CD4-positive, alpha-beta T cell treated with Interleukin-10 for 1 hour (primary cell): ENCODE results near the gene OR2Z1.
"Not testable (repeated sequence)": the region's sequence is repeated elsewhere in the genome, so short reads cannot be mapped to it uniquely, and the experiment has no call there.

Experiments
- DNase-seq: peaks from one replicate; pipeline ENCODE4 v3.0.0-alpha.2; 2020

OR2Z1 gene

DNA sequence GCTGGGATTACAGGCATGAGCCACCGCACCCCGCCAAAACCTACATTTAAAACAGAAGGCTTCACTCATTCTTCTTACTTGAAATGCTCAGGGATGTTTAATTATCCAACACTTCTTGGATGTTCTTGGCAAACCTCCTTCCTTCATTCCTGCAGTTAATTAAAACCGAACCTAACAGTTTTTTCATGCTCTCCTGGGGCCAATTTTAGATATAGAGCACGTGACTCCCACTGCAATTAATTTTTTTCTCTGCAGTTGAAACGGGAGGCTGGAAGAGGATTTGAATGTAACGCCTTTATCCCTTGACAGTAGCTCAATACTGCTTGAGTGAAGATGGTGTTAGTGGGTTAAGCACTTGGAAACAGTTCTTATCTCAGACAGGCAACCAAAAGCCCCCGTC, 18.2 kb upstream of the OR2Z1 start:
- DNase-seq: no peak

DNA sequence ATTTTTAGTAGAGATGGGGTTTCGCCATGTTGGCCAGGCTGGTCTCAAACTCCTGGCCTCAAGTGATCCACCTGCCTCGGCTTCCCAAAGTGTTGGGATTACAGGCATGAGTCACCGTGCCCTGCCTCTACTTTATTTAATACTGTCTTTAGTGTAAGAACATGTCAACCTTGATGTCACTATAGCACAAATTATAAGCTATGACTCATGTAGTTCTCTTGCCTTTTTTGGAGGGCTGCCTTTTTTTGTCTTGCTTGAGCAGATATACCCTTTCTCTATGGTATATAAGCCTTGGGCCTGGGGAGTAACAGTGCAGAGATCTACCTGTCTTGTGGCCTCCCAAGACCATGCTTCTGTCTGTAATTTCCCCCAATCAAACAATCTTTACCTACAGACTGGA, 16.1 kb upstream of the OR2Z1 start:
- not testable (repeated sequence) for DNase-seq

GRCh38 chr19:8705742-8706141, 15.7 kb upstream of the OR2Z1 start:
- DNase-seq: peak; percentile 24

- DNase-seq: not testable (repeated sequence)
These were observed 11.1 kb upstream of the OR2Z1 start for GRCh38 chr19:8710337-8710736.

DNA sequence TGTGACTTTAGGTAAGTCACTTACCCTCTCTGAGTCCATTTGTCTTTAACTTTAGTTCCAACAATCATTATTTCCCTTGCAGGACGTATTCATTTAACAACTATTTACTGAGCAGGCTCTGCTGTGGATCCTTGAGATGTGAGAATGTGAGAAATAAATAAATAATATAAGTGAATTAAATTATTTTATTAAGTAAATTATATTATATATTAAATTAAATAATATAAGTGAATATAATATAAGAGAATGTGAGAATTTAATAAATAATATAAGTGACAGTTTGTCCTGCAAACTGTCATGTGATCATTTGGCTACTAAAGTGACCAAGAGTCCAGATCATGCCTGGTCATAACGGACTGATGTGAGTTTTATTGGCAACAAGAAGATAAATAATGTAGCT, 598 bp downstream of the OR2Z1 start:
- DNase-seq: no peak

DNA sequence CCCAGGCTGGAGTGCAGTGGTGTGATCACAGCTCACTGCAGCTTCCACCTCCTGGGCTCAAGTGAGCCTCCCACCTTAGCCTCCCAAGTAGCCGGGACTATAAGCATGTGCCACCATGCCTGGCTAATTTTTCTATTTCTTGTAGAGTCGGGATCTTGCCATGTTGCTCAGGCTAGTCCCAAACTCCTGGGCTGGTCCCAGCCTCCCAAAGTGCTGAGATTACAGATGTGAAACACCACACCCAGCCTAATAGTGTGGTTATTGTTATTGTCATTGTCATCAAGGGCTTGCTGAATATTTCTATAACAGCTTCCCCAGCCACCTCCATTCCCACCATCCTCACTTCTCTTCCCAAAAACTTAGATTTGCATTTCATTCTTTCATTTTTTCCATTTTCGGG, 2.8 kb downstream of the OR2Z1 start:
- DNase-seq: no peak

DNA sequence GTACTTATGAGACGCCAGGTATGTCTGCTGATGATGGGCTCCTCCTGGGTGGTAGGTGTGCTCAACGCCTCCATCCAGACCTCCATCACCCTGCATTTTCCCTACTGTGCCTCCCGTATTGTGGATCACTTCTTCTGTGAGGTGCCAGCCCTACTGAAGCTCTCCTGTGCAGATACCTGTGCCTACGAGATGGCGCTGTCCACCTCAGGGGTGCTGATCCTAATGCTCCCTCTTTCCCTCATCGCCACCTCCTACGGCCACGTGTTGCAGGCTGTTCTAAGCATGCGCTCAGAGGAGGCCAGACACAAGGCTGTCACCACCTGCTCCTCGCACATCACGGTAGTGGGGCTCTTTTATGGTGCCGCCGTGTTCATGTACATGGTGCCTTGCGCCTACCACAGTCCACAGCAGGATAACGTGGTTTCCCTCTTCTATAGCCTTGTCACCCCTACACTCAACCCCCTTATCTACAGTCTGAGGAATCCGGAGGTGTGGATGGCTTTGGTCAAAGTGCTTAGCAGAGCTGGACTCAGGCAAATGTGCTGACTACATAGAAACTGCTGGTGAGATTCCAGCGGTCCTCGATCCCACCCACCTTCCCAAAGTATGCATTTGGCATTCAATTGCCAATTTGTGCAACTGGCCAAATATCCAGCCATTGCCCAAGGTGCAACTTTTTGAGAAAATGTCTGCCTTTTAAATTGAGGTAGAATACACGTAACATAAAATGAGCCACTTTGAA, 10.2 kb downstream of the OR2Z1 start:
- no peak for DNase-seq

GRCh38 chr19:8738377-8738776, 16.9 kb downstream of the OR2Z1 start:
- DNase-seq: no peak

DNA sequence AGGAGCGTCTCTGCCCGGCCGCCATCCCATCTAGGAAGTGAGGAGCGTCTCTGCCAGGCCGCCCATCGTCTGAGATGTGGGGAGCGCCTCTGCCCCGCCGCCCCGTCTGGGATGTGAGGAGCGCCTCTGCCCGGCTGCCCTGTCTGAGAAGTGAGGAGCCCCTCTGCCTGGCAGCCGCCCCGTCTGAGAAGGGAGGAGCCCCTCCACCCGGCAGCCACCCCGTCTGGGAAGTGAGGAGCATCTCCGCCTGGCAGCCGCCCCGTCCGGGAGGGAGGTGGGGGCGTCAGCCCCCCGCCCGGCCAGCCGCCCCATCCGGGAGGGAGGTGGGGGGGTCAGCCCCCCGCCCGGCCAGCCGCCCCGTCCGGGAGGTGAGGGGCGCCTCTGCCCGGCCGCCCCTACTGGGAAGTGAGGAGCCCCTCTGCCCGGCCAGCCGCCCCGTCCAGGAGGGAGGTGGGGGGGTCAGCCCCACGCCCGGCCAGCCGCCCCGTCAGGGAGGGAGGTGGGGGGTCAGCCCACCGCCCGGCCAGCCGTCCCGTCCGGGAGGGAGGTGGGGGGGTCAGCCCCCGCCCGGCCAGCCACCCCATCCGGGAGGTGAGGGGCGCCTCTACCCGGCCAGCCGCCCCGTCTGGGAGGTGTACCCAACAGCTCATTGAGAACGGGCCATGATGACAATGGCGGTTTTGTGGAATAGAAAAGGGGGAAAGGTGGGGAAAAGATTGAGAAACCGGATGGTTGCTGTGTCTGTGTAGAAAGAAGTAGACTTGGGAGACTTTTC, 18.0 kb downstream of the OR2Z1 start:
- not testable (repeated sequence) for DNase-seq

GRCh38 chr19:8767257-8767656, 45.8 kb downstream of the OR2Z1 start:
- DNase-seq: not testable (repeated sequence)

DNA sequence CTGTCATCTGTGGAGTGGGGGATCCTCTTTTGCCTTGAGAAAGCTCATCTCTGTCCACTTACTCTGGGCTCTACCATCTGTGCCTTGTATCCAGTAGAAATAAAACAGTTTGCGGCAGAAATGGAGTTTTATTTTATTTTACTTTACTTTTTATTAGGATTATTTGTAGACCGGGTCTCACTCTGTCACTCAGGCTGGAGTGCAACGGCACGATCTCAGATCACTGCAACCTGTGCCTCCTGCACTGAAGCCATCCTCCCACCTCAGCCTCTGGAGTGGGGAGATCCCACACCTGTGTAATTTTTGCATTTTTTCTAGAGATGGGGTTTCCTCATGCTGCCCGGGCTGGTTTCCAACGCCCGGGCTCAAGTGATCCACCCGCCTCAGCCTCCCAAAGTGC, 47.8 kb downstream of the OR2Z1 start:
- not testable (repeated sequence) for DNase-seq

DNA sequence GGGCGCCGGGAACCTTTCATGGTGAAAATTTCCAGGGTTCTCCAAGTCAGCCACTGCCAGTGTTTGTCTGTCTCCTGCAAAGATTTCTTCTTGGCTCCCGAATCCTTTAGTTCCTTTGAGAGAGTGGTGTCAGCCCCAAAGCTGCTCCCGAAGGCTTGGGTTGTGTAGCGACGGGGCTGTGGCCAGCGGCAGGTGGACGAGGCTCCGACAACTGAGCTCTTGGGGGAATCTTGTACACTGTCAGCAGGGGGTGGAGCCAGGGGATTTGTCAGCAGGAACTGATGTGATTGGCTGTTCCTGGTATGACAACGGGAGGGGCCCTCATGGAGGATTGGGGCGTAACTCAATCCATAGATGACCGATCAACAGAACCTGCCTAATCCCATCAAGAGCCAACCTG, 52.2 kb downstream of the OR2Z1 start:
- DNase-seq: not testable (repeated sequence)
